Measurements from ENCODE around the gene VMAC.

Gene VMAC

DNA sequence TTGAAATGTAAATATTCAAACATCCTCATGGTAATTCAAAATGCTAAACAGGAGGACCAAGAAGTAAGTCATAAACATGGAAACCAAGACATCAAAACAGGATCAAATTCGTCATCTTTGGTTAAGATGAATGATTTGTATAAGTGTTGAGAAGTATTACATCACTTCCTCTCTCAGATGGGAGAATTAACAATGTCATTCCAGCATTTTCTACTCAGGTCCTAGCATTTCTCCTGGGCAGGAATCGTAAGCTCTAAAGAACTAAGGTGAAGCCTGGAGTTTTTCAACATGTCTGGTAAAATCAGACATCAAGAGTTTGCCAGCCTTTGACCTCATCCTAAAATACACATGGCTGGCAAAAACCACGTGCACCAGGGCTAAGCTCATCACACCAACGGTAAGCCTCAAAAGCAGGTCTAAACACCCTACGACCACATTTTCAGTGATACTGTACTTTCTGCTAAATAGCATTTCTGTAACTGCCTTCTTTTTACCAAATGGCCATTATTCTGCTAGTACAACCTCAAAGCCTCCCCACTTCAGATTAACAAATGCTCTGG is 48.4 kb downstream of the VMAC start:
- DNase-seq (ENCODE audit: low read depth) = no peak

DNA sequence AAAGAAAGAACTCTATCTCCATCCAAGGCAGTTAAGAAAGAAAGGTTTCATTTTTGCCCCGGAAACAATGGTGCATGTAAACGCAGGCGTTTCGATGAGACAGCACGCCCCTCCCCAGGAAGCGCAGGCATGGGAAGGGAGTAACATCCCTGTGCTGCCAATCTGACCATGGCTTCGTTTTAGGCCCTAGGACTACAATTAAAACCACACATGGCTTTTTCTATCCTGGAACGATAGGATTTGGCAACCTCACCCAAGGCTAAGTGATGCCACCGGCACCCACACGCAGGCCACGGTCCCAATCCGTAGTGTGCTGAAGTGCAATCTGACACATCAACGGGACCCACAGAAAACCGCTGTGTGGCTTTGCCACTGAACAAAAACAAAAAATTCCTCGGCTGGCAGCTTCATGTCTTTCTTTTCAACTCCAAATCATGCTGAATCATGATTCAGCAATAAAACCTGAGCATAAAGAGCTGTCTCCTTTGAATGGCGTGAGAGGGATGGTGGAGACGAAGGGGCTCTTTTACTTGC is 49.1 kb downstream of the VMAC start:
- no peak for DNase-seq (ENCODE audit: low read depth)

DNA sequence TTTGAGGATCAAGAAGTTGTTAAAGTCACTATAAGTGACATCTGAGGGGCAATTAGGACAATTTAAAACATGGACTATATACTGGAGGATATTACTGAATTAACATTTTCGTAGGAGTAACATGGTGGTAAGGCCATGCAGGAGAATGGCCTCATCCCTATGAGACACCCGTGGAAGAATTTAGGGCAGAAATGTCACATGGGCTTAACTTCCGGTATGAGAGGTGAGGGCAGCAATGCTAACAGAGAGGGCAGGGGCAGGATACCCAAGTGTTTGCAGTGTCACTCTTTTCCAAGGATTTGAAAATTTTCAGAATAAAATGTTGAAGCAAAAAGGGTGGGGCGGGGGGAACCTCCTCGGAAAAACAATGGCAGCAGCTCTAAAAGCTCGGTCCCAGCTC is 49.6 kb downstream of the VMAC start:
- no peak for DNase-seq (ENCODE audit: low read depth)

DNA sequence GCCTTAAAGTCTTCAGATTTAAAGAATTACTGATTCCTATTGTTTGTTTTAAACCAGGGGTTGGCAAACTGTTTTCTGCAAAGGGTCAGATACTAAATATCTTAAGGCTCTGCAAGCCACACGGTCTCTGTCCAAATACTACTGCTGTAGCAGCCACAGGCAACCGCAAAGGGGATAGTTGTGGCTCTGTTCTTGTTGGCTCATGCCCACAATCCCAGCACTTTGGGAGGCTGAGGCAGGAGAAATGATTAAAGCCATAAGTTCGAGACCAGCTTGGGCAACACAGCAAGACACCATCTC is 50.9 kb downstream of the VMAC start:
- no peak for DNase-seq (ENCODE audit: low read depth)

DNA sequence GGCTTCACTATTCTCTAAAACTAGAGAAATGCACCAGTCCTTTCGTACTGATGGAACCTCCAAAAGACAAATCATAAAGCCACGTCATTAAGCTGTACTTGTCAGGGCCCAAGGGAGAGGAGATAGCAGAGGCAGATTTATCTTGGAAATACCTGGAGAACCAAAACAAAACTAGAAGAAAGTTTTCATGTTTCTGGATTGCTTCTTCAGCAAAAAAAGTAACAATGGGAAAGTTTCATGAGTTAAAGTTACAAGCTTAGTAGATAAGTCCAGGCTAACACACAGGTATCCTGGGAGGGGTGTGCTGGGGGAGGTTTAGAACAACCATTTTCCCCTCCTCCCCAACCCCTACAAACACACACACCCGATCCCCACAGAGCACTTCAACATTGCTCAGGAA is 51.7 kb downstream of the VMAC start:
- no peak for DNase-seq (ENCODE audit: low read depth)

DNA sequence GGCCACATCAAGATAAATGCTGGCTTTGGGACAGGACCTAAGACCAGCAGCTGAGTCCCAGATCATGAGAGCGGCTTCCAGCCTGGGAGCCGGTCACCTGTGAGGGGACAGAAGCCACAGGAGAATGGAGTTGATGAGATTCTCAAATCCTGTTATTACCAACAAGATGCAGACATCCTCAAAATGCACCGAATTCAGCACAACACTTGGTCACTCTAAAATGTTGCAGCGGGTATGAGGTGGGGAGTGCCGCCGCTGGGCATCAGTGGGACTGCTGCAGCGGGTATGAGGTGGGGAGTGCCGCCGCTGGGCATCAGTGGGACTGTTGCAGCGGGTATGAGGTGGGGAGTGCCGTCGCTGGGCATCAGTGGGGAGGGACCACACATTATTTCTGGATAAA is 52.1 kb downstream of the VMAC start:
- DNase-seq (ENCODE audit: low read depth) = no peak

DNA sequence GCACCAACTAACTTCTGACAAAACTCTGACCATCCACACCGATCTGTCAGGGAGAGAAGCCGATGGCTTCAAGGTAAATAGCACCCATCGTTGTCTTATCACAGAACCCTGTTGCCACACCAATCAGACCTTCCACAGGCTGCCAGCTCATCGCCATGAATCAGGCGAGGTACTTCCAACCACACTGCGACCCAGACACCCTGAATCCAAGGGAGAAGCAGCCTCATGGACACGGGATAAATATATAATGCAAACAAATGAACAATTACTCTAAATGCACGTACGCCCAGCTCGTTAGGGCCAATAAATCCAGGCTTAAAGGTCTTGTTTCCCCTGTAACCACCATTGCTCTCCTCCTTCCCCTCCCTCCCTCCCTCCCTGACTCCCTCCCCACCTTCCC is 52.5 kb downstream of the VMAC start:
- DNase-seq (ENCODE audit: low read depth) = no peak

DNA sequence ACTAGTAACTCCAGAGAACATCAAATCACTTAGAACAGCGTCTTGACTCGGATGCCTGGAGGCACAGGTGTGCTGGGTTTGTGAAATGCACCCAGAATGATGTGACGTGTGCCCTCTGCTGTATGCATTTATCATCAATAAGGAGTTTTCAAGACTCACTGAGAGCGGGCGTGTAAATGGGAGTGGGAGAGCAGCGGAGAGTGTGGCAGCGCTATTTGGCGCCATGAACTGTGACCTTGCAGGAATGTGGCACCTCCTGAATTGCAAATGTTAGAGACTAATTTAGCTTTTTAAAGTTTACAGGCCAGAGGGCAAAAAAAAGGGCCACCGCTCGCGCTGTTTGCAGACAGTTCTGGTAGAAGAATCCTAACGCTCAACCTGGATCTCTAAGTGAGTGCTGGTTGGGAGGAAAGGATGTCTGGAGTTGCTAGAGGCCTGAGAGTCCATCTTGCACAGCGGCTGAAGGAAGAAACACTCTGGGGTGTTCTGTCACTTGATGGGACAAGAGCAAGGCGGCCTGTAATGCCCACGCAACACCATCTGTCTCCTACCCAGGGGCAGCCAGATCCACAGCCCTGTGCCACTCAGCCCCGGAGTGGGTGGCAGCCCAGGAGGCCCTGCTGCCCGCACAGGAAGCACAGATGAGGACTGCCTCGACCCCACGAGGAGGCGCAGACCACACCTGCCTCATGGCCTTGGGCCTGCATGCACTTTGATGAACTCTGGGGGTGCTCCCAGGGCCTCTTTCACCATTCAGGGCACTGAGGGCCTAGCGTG is 53.6 kb downstream of the VMAC start:
- DNase-seq (ENCODE audit: low read depth) = no peak

DNA sequence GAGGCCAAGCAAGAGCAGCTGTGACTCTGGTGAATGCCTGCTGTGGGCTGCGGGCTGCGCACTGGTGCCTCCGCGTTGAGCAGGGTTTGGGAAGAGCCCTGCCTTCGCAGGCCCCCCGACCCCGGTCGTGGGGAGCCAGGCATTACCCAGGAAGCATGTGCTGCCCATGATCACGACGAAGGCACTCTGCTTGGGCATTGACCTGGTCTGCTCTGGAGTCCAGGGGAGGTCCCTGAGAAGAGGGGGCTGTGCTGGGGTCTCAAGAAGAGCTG is 54.1 kb downstream of the VMAC start:
- DNase-seq (ENCODE audit: low read depth) = no peak

DNA sequence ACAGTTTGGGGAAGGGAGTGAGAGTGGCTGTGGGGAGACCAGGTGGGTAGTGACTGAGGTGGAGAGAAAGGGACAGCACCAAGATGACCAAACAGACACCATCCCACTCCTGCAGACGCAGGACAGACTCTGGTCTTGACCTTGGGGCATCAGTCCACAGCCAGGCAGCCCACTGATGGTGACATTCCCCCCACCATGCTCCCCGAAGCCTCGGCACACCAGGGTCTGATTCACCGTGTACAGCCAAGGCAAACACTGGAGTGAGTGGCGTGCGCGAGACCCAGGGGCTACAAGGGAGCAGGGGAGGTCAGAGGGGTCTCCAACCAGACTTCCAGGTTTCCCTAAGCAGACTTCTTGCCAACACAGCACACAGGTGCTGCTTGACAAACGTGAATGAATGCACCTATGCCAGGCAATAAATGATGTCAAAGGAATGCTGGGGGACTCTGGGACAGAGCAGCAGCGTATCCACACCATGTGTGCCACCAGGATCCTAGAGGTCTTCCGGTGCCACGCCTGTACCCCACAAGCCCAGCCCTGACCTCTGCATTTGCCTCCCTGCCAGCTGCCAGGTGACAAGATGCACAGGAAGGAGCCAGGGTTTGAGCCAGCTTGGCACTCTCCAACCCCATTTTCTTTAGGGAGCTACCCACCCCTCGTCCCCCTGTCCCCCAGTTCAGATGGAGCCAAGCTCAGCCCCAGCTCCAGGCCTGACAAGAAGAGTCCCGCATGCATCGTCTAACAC is 54.8 kb downstream of the VMAC start:
- DNase-seq (ENCODE audit: low read depth) = no peak

Data from activated T-cell treated with anti-CD3 and anti-CD28 coated beads for 24 hours (primary cell).